MCF 10A (cell line): ENCODE results near the gene GIPC2. TPM values are rescaled to one million over a fixed set of nuclear protein-coding genes. Genes with fewer than 3 reads are reported as not detected.
A peak's percentile ranks its signal among the peaks of the same experiment; 100 is the strongest.

Experiments
- BruUV-seq: library from RNA; stranded (reverse); fragments of 400-500 nt; replicated peaks from 2 replicates; lab custom pipeline; 2021; lab: Mats Ljungman, UMichigan
- CTCF ChIA-PET: fragments of 300-600 bp; sonication (Branson Sonifier 250); formaldehyde crosslinking; extraction: SDS; loops from one replicate; lab custom pipeline; 2021; ENCODE audit warnings: antibody characterized with exemption, inconsistent platforms; lab: Yijun Ruan, JAX
- POLR2A ChIA-PET: fragments of 300-600, 350-650 bp; sonication (Branson Sonifier 250); formaldehyde crosslinking; extraction: SDS; loops from one replicate; lab custom pipeline; 2020; ENCODE audit warnings: antibody characterized with exemption, inconsistent platforms; lab: Yijun Ruan, JAX
- DNase-seq: peaks from one replicate; pipeline ENCODE4 v3.0.0-alpha.2; 2018; ENCODE audit not compliant: unreplicated experiment
- H3K27ac Mint-ChIP-seq: one replicate; pipeline ENCODE4 v1.8.0; 2022; ENCODE audit warnings: mild to moderate bottlenecking, low read depth, mixed read lengths; ENCODE audit not compliant: unreplicated experiment
- H3K27me3 Mint-ChIP-seq: one replicate; pipeline ENCODE4 v1.8.0; 2022; ENCODE audit warnings: mixed read lengths; ENCODE audit not compliant: insufficient read depth, unreplicated experiment
- H3K36me3 Mint-ChIP-seq: one replicate; pipeline ENCODE4 v1.8.0; 2022; ENCODE audit warnings: mild to moderate bottlenecking, moderate library complexity, mixed read lengths; ENCODE audit not compliant: insufficient read depth, unreplicated experiment
- H3K4me1 Mint-ChIP-seq: one replicate; pipeline ENCODE4 v1.8.0; 2022; ENCODE audit warnings: mixed read lengths; ENCODE audit not compliant: insufficient read depth, unreplicated experiment
- H3K4me3 Mint-ChIP-seq: one replicate; pipeline ENCODE4 v1.8.0; 2022; ENCODE audit warnings: mild to moderate bottlenecking, moderate library complexity, mixed read lengths; ENCODE audit not compliant: unreplicated experiment
- H3K9me3 Mint-ChIP-seq: one replicate; pipeline ENCODE4 v1.8.0; 2022; ENCODE audit warnings: mixed read lengths; ENCODE audit not compliant: unreplicated experiment
- CTCF ChIP-seq: fragments of 200-600 bp; IDR thresholded peaks from one replicate; pipeline ENCODE4 v1.8.0; 2022; ENCODE audit warnings: antibody characterized with exemption, mild to moderate bottlenecking; ENCODE audit not compliant: unreplicated experiment
- intact Hi-C: fragments of 100-400 bp; cut with micrococcal nuclease; formaldehyde crosslinking; loops from 2 replicates; pipeline ENCODE4 v1.14.1; 2022
- total RNA-seq: library from RNA; stranded (reverse); gene quantifications from 2 replicates; pipeline ENCODE4 v1.2.3, GENCODE V29; 2022

The GIPC2 gene
- total RNA-seq, 1 experiment from 2014 or later: 0.07 TPM

- intact Hi-C loops: no loop called here
- Mint-ChIP-seq H3K4me1 (peaks cover 25% of the 10 kb centered on the region), H3K27ac (no peak overlapping the region), H3K9me3 (no peaks in the 10 kb centered on the region), H3K27me3 (no peaks in the 10 kb centered on the region), H3K4me3 (no peak overlapping the region), H3K36me3 (peaks cover 6% of the 10 kb centered on the region)
- no peak for DNase-seq
- no TSS peak for BruUV-seq
- ChIA-PET CTCF (interaction anchor here (0.6 to 4.1 kb wide), 4 partner anchors 10 to 452 kb away, joined by 3 to 21 read pairs (median 9); no protein-coding TSS in a partner anchor), POLR2A (interaction anchor here (0.8 kb wide), 2 partner anchors 68 to 429 kb away, joined by 3 to 4 read pairs; no protein-coding TSS in a partner anchor)
- TF ChIP-seq CTCF: no peak
Measured at GRCh38 chr1:78155121-78155520, 109.4 kb downstream of the GIPC2 start.

GRCh38 chr1:78156805-78157521, 111.2 kb downstream of the GIPC2 start:
- no peaks in the 10 kb centered on the region for H3K27me3 Mint-ChIP-seq
- POLR2A ChIA-PET: interaction anchor here (0.7 to 1.6 kb wide), 14 partner anchors 10 to 286 kb away, joined by 3 to 9 read pairs (median 3); no protein-coding TSS in a partner anchor
- DNase-seq: peak; percentile 88
- H3K36me3 Mint-ChIP-seq: peaks cover 6% of the 10 kb centered on the region
- TF ChIP-seq CTCF: no peak
- BruUV-seq: no TSS peak
- H3K9me3 Mint-ChIP-seq: no peaks in the 10 kb centered on the region
- intact Hi-C loops: no loop called here
- peak overlapping the region; percentile 81 for H3K27ac Mint-ChIP-seq
- H3K4me3 Mint-ChIP-seq: no peak overlapping the region
- H3K4me1 Mint-ChIP-seq: peaks cover 25% of the 10 kb centered on the region
- CTCF ChIA-PET: interaction anchor here (0.6 to 4.1 kb wide), 6 partner anchors 12 to 450 kb away, joined by 3 to 21 read pairs (median 4); no protein-coding TSS in a partner anchor

DNA sequence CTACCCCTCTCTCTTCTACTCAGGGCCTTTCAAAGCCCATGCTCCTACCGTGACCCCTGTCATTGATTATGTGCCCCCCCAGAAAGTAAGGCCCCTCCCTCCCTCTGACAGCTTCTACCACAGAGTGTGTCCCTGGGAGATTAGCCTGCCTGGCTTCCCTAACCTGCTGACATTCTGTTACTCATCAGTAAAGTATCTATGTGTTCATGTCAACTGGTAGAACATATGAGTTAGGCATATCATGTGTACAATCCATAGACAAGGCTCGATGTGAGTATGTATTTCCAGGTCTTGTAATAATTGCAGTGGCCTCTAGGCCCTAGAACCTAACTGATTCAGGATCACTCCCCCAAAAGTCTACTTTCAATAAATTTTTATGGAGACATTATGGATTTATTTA, 120.0 kb downstream of the GIPC2 start:
- TF ChIP-seq CTCF: no peak
- Mint-ChIP-seq H3K27ac (peak overlapping the region; percentile 91), H3K27me3 (no peaks in the 10 kb centered on the region), H3K9me3 (no peaks in the 10 kb centered on the region), H3K4me1 (peaks cover 6% of the 10 kb centered on the region), H3K4me3 (no peak overlapping the region), H3K36me3 (no peaks in the 10 kb centered on the region)
- CTCF ChIA-PET: interaction anchor here (0.6 to 0.9 kb wide), 3 partner anchors 94 to 442 kb away, joined by 3 read pairs; no protein-coding TSS in a partner anchor
- BruUV-seq: no TSS peak
- POLR2A ChIA-PET: interaction anchor here (0.8 to 1.3 kb wide), 3 partner anchors 10 to 160 kb away, joined by 3 to 7 read pairs (median 3); no protein-coding TSS in a partner anchor
- intact Hi-C loops: no loop called here
- no peak for DNase-seq

DNA sequence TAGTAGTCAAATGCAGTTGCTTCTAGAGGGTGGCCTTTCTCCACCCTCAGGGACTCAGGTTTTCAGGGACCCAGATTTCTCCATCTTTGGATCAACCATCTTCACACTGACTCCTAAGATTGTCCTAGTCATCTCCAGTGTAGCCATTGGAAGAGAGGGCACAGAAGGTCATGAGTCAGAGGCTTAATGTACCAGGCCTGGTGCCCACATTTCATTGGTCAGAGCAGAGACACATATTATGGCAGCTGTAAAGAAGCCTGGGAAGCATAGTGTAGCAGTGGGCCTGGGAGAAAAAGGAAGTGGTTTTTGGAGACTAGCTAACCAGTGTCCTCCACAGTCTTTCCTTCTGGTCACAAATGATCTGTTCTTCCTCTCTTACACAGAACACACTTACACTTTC, 122.5 kb downstream of the GIPC2 start:
- no peak overlapping the region for H3K4me3 Mint-ChIP-seq
- H3K4me1 Mint-ChIP-seq: peaks cover 15% of the 10 kb centered on the region
- BruUV-seq: no TSS peak
- H3K27ac Mint-ChIP-seq: no peak overlapping the region
- no peaks in the 10 kb centered on the region for H3K36me3 Mint-ChIP-seq
- H3K9me3 Mint-ChIP-seq: no peaks in the 10 kb centered on the region
- POLR2A ChIA-PET: interaction anchor here (0.7 kb wide), 2 partner anchors 56 to 113 kb away, joined by 3 read pairs; no protein-coding TSS in a partner anchor
- CTCF ChIA-PET: no interaction called here
- intact Hi-C loops: no loop called here
- TF ChIP-seq CTCF: no peak
- H3K27me3 Mint-ChIP-seq: no peaks in the 10 kb centered on the region
- no peak for DNase-seq
